HG02840 (cell line): ENCODE measurements around the gene ZNF337.
"Not testable (repeated sequence)": the region's sequence is repeated elsewhere in the genome, so short reads cannot be mapped to it uniquely, and the experiment has no call there.

Experiments used
- ATAC-seq: cut with Tn5 transposase; IDR thresholded peaks from one replicate; pipeline ENCODE4 v1.9.1; 2021; ENCODE audit warnings: mild to moderate bottlenecking, moderate library complexity, moderate number of reproducible peaks; ENCODE audit not compliant: unreplicated experiment, low FRiP score

ZNF337 gene

GRCh38 chr20:25695532-25696370, 902 bp downstream of the ZNF337 start:
- no peak for ATAC-seq

GRCh38 chr20:25692499-25692898, 4.2 kb downstream of the ZNF337 start:
- no peak for ATAC-seq

- no peak for ATAC-seq
Measured at GRCh38 chr20:25690427-25690826, 6.2 kb downstream of the ZNF337 start.

- ATAC-seq: peak; percentile 34
Measured at GRCh38 chr20:25686081-25687067, 10.3 kb downstream of the ZNF337 start.

- peak; percentile 78 for ATAC-seq
Measured at GRCh38 chr20:25685276-25686080, 11.2 kb downstream of the ZNF337 start.

GRCh38 chr20:25683826-25684225, 12.8 kb downstream of the ZNF337 start:
- not testable (repeated sequence) for ATAC-seq

- ATAC-seq: no peak
Measured at GRCh38 chr20:25683050-25683449, 13.6 kb downstream of the ZNF337 start.

GRCh38 chr20:25676164-25676809, 20.4 kb downstream of the ZNF337 start:
- ATAC-seq: no peak

- no peak for ATAC-seq
Measured at GRCh38 chr20:25675161-25675560, 21.5 kb downstream of the ZNF337 start.

- no peak for ATAC-seq
Measured at GRCh38 chr20:25672659-25673235, 23.9 kb downstream of the ZNF337 start.

- no peak for ATAC-seq
Measured at GRCh38 chr20:25669826-25670422, 26.7 kb downstream of the ZNF337 start.

GRCh38 chr20:25668446-25668845, 28.2 kb downstream of the ZNF337 start:
- ATAC-seq: no peak

- no peak for ATAC-seq
Measured at GRCh38 chr20:25659999-25660398, 36.7 kb downstream of the ZNF337 start.

- ATAC-seq: no peak
Measured at GRCh38 chr20:25654487-25654886, 42.2 kb downstream of the ZNF337 start.

GRCh38 chr20:25652866-25653265, 43.8 kb downstream of the ZNF337 start:
- not testable (repeated sequence) for ATAC-seq

GRCh38 chr20:25644814-25645213, 51.8 kb downstream of the ZNF337 start:
- no peak for ATAC-seq

- ATAC-seq: no peak
Measured at GRCh38 chr20:25643716-25644115, 52.9 kb downstream of the ZNF337 start.

- no peak for ATAC-seq
Measured at GRCh38 chr20:25637247-25637646, 59.4 kb downstream of the ZNF337 start.
